Astrocyte of the cerebellum (primary cell): ENCODE measurements around the gene TGM1.

Experiments used
- DNase-seq: peaks from one replicate; pipeline ENCODE4 v3.0.0-alpha.2; 2011; ENCODE audit warnings: low read depth
- H3K4me3 ChIP-seq: 2 replicates; pipeline ENCODE4 v1.5.1; 2011; ENCODE audit warnings: mild to moderate bottlenecking, low read depth, low read length, moderate library complexity
- in situ Hi-C: cut with HindIII; loops from 2 replicates; pipeline ENCODE4 v1.10.0; 2017; ENCODE audit warnings: low sequenced_read_pairs
- TF ChIP-seq, protein P1 (sequence below): IDR thresholded peaks from 2 replicates; pipeline ENCODE4 v1.5.1; 2012; ENCODE audit warnings: low read length, low read depth, moderate library complexity, mild to moderate bottlenecking; ENCODE audit errors: missing control alignments

TGM1 gene

DNA sequence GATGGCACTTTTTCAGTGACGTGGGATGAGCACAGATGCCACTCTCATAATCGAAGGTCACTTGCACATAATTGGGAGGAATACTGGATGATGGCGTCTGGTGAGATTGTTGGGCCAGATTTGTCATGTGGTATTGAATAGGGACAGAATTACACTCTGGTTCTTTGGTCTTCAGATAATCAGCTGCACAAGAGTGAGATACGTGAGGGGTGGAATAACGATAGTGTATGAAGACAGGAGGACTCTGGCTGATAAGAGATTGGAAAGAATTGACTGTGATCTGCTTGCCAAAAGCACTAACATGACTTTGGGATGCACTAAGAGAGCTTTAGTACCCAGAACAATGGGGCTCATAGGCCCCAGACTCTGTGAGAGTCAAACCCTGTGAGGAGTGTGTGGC, 15.4 kb upstream of the TGM1 start:
- DNase-seq, result no peak
- no peak overlapping the region for H3K4me3 ChIP-seq
- TF ChIP-seq, protein P1, sequence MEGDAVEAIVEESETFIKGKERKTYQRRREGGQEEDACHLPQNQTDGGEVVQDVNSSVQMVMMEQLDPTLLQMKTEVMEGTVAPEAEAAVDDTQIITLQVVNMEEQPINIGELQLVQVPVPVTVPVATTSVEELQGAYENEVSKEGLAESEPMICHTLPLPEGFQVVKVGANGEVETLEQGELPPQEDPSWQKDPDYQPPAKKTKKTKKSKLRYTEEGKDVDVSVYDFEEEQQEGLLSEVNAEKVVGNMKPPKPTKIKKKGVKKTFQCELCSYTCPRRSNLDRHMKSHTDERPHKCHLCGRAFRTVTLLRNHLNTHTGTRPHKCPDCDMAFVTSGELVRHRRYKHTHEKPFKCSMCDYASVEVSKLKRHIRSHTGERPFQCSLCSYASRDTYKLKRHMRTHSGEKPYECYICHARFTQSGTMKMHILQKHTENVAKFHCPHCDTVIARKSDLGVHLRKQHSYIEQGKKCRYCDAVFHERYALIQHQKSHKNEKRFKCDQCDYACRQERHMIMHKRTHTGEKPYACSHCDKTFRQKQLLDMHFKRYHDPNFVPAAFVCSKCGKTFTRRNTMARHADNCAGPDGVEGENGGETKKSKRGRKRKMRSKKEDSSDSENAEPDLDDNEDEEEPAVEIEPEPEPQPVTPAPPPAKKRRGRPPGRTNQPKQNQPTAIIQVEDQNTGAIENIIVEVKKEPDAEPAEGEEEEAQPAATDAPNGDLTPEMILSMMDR, result no peak
- in situ Hi-C loops, result no loop called here

DNA sequence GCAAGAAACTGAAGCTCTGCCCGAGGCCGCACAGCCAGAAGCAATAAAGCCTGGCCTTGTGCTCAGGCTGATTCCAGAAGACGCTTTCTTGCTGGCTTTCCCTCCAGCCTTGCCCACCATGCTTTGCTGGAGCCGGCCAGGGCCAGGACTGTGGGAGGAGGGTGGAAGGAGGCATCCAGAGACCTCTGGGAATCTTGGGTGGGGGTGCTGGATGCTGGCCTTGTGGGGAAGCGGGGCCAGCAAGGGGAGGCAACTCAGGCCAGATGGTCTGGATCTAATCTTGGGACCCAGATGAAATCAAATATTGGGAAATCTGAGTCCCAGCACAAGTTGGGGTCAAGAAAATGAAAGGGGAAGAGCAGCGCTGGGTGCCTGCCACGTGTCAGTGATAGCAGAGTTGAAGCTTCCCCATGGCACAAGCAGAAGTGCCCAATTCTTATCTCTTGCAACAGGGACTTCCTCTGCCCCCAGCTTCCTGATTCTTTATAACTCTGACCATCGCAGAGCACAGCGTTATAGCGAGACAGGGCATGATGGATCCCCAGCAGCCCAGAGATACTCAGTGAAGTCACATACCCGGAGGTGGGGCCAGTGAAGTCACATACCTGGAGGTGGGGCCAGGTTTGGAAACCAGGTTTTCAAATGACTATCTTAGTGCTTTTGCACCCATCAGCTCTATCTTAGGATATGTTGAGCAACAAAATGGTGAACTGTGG, 14.8 kb upstream of the TGM1 start:
- TF ChIP-seq, protein P1, result no peak
- H3K4me3 ChIP-seq, result no peak overlapping the region
- in situ Hi-C loops, result no loop called here
- no peak for DNase-seq

DNA sequence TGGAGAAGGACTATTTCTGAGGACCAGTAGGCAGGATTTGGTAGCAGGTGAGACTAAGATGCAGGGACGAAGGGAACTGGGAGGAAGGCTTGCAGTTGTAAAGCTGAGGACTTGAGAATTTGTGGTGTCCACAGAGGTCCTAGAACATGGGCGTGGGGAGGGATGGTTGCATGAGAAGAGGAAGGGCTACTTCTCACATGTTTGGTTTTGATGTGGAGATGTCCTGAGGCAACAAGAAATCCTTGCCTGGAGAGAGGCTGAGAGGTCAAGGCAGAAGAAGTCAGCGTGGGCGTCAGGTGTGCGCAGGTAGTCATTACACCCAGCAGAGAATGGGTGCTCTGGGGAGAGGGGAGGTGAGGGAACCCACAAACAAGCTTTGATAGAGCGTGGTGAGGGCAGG, 14.1 kb upstream of the TGM1 start:
- DNase-seq, result no peak
- in situ Hi-C loops, result no loop called here
- TF ChIP-seq, protein P1, result no peak
- H3K4me3 ChIP-seq, result no peak overlapping the region

DNA sequence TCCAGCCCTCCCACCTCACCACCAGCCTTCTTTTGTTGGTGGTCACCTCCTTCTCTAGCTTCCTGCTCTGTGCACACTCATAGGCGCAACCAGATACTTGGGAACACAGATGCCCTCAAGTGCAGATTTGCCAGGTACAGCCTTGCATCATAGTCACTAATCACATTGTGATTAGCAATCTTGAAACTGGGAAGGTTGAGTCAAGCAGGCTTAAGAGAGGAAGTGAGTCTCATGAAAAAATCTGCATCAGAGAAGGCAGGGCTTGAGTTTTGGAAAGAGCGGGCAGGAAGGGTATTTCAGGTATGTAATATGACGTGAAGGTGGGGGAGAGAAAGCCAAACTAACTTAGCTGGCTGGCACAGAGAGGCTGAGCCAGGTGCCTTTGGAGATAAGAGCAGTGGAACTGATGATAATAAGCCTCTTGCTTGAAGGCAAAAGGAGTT, 11.1 kb upstream of the TGM1 start:
- no peak overlapping the region for H3K4me3 ChIP-seq
- in situ Hi-C loops, result no loop called here
- TF ChIP-seq, protein P1, result no peak
- DNase-seq, result no peak

DNA sequence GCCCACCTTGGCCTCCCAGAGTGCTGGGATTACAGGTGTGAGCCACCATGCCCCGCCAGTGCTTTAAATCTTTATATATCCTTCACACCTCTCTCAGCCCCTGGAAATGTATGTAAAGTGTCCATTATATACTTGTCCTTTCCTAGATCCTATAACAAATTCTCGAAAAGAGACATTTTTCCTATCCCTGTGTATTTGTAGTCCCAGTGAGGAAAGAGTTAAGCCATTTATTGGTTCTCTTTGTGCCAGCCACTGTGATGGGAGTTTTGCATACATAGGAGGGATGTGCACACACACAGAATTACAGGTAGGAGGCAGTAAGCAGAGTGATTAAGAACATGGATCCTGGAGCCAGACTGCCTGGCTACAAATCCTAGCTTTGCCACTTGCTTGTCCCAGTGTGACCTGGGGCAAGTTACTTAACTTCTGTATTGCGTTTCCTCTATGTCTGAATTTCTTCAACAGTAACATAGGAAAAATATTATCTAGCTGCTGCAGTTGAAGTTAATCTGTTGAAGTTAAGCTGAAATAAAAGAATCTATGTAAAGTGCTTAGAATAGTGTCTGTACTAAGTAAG, 10.5 kb upstream of the TGM1 start:
- TF ChIP-seq, protein P1, result peak; percentile 4
- no peak for DNase-seq
- no peak overlapping the region for H3K4me3 ChIP-seq

DNA sequence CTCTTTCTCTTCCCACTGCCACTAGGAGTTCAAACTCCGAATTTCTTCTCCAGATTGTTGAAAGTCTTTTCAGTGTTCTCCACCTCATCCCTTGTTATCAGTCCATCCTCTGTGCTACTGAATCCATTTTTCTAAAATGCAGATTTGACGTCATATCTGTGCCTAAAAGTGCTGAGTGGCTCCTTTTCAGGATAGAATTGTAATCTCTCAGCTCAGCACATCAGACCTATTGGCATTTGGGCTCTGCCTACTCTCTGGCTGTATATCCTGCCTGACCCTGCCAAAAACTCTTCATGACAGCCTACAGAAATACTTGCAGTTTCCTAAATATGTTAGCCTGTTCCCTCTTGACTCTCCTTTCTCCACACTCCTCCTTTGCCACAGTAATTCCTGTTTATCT, 9.5 kb upstream of the TGM1 start:
- in situ Hi-C loops, result no loop called here
- TF ChIP-seq, protein P1, result no peak
- H3K4me3 ChIP-seq, result no peak overlapping the region
- no peak for DNase-seq

More for the DNA sequence above, 10.5 kb upstream of the TGM1 start:
- in situ Hi-C loops, result no loop called here
